ENCODE data around the gene SLC25A5. TPM values are rescaled to one million over a fixed set of nuclear protein-coding genes. Genes with fewer than 3 reads are reported as not detected.
"Not testable (repeated sequence)": the region's sequence is repeated elsewhere in the genome, so short reads cannot be mapped to it uniquely, and the experiment has no call there.

Gene SLC25A5
- total RNA-seq, 1 donor from 2014 or later, result 255 TPM

GRCh38 chrX:119502727-119503483 is 34.7 kb downstream of the SLC25A5 start:
- DNase-seq (ENCODE audit: low read depth in 2 of 2), result peak in 1 of 2 donors; percentile 23

DNA sequence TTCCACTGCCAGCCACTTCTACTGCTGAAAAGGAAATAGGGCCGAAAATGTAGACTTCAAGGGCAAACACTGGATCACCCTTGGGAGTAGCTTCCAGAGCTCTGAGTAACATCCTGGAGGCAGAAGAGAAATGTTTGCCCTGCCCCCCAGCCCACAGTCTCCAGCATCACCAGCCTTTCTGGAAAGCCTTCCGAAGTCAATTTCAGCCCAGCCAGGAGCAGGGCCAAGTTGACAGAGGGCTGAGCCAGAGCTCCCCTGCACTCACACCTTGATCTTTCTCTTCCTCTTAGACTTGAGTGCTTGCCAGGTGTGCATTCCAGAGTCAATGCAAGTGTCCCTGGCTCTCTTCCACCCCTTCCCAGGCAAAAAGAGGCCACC is 35.2 kb downstream of the SLC25A5 start:
- peak in 1 of 2 donors; percentile 44 for DNase-seq (ENCODE audit: low read depth in 2 of 2)

DNA sequence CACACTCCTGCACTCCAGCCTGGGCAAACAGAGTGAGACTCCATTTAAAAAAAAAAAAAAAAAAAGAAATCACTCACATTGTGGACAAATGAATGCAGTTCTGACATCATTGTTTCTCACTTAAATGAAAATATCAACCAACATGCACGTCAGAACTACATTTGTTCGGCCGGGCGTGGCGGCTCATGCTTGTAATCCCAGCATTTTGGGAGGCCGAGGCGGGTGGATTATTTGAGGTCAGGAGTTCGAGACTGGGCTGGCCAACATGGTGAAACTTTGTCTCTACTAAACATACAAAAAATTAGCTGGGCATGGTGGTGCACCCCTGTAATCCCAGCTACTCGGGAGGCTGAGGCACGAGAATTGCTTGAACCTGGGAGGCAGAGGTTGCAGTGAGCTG is 36.9 kb downstream of the SLC25A5 start:
- not testable (repeated sequence) for DNase-seq (ENCODE audit: low read depth in 2 of 2)

DNA sequence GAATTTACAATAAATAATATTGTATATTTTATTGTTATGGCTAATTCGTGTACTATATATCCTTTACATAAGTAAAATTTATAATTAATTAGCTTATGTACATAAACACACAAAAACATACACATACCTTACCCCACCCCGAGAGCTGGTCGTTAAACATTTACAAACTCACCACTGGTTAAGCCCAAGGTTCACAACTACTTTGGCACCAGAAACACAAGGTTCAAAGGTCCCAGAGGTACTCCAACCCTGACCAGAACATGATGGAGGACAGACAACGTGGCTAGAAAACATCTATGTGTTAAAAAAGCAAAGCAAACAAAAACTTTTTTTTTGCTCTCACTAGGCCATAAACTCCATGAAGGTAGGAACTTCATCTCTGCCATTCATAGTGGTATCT is 37.7 kb downstream of the SLC25A5 start:
- DNase-seq (ENCODE audit: low read depth in 2 of 2), result no peak

- no peak for DNase-seq (ENCODE audit: low read depth in 2 of 2)
Observed at GRCh38 chrX:119507206-119507605, 39.0 kb downstream of the SLC25A5 start.

GRCh38 chrX:119512146-119512800 is 44.0 kb downstream of the SLC25A5 start:
- peak; percentile 40 to 69 for DNase-seq (ENCODE audit: low read depth in 2 of 2)

DNA sequence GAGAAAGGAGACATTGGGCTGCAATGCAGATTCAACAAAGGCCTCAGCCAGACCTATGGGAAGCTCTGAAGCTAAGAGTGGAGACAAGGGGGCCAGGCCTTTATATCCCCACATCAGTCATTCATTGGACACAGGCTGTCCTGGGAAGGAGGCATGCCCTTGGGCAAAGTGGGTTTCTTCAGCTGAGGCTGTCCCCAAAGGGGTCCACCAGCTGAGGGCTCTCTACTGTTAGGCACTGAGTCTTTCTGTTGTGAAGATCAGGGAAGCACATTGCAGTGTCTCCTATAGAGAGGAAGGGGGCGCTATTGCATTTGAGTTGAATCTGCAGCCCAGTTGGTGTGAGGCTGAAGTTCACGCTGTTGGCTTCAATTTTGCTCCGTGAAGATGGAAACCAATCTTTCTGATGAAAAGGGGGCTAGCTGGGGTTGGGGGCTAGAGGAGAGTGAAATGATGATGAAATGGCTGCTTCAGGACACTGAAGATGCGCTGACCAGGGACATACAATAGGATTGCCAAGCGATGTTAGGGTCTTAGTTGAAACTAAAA is 48.0 kb downstream of the SLC25A5 start:
- peak; percentile 45 to 72 for DNase-seq (ENCODE audit: low read depth in 2 of 2)

DNA sequence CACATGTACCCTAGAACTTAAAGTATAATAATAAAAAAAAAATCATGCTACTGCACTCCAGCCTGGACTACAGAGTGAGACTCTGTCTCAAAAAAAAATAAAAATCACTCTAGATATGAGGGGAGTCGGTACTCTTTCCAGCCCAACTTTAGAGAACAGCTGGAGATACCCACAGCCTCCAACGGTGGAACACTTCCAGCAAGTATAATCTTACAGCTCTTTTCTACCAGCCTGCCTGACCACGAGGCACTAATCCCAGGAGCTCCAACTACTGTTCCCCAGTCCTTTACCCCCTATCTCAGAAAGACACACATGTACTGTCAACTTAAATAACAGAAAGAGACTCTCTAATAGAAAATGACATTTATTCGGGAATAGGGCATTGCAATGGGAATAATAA is 50.1 kb downstream of the SLC25A5 start:
- DNase-seq (ENCODE audit: low read depth in 2 of 2), result no peak

Other genes with a start within 250 kb of the SLC25A5 start
- 72.7 and 80.5 TPM in 2 replicates for gene PGRMC1, start 232.2 kb upstream of the SLC25A5 start, total RNA-seq
- 12.3 and 14.4 TPM in 2 replicates for gene SLC25A43, start 69.1 kb upstream of the SLC25A5 start, total RNA-seq
- gene STEEP1, start 97.0 kb downstream of the SLC25A5 start, total RNA-seq, result 34.4 and 36.9 TPM in 2 replicates
- 15.1 and 23.4 TPM in 2 replicates for gene UBE2A, start 106.1 kb downstream of the SLC25A5 start, total RNA-seq
- gene NKRF, start 138.0 kb downstream of the SLC25A5 start, total RNA-seq, result 3.1 and 4.4 TPM in 2 replicates
- 15.1 and 32.9 TPM in 2 replicates for gene SEPTIN6, start 224.7 kb downstream of the SLC25A5 start, total RNA-seq

All from dermis microvascular lymphatic vessel endothelial cell (primary cell).